Right kidney (tissue), 1 donor: ENCODE results near the gene CUEDC1.

ENCODE experiments used
- DNase-seq: peaks from one replicate; pipeline ENCODE4 v3.0.0-alpha.2; 2016

Gene CUEDC1

DNA sequence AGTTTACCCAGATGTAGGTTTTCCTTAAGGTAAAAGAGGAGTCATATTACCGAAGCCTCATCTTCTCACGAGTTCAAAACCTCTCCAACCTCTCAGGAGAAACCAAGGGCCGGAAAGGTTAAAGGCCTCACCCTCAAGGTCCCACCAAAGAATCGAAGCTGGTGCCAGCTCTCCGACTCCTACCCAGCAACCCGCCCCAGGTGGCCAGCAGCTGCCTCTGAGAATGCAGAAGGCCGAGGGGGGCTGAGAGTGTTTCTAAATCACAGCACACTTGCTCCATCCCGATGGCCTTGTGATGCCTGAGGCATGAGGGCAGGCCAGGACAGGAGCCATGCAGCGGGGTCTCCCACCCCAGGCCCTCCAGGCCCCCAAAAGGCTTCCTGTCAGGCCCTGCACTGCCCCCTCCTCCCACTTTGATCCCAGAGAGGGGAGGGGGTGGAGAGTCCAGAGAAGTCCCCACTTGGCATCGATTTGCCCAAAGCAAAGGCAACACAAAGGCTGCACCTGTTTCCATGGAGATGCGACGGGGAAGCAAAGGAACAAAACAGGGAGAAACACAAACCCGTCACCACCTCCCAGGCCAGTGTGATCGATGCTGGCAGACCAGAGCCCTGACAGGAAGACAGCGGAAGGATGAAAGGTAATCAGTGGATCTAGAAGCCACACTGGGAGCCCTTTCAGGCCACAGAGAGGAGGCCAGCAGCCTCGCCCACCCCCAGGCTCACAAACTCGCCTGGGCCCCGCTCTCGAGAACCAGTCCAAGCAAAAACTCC lies 39.0 kb downstream of the CUEDC1 start:
- no peak for DNase-seq

- no peak for DNase-seq
Observed at GRCh38 chr17:57915544-57915943, 39.7 kb downstream of the CUEDC1 start.

GRCh38 chr17:57914273-57915142 lies 40.7 kb downstream of the CUEDC1 start:
- no peak for DNase-seq

DNA sequence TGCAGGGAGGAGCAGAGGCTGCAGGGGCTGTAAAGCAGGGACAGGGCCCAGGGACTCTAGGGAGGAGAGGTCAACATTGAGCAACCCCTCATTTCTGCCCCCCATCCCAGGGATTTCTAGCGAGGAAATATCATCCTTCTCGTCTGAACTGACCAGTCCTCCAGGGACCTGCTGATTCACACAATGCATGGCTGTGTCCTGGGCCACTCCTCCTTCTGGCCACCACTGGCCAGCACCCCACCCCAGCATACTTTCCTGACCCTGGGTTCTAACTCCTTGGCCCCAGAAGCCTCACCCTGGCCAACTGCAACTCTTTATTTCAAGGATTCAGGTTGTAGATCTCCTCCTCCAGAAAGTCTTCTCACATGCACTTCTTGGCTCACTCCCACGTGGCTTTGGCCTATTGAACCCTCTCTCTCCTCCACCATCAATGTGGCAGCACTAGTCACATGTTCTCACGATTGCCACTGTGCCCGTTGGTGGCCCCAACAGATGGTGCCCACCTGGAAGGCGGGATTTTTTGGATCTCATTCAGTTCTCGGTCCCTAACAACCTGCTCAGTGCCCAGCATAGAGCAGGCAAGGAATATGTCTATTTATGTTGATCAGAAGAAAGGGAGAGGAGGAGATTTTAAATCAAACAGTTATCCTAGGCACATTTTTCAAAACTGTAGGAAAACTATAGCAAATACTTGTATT lies 41.5 kb downstream of the CUEDC1 start:
- no peak for DNase-seq

- no peak for DNase-seq
Observed at GRCh38 chr17:57911834-57912673, 43.2 kb downstream of the CUEDC1 start.

- DNase-seq, result no peak
Observed at GRCh38 chr17:57910462-57911420, 44.5 kb downstream of the CUEDC1 start.

DNA sequence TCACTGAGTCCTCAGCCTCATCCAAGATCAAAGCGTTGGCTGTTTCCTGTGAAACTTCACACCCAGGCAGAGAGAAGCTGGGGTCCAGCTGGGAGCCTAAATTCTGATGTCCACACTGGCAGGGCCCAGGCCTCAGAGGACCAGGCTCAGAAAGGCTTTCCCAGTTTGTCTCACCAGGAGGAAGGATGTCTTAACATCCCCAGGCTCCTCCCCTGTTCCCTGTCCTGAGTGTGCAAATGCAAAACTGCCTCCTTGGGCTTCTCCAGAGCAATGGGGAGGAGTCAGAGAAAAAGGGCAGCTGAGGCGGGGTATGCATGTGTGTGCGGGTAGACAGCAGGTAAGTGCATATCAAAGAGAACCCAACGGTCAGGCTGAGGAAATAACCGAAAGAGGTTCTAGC lies 45.7 kb downstream of the CUEDC1 start:
- DNase-seq, result no peak

DNA sequence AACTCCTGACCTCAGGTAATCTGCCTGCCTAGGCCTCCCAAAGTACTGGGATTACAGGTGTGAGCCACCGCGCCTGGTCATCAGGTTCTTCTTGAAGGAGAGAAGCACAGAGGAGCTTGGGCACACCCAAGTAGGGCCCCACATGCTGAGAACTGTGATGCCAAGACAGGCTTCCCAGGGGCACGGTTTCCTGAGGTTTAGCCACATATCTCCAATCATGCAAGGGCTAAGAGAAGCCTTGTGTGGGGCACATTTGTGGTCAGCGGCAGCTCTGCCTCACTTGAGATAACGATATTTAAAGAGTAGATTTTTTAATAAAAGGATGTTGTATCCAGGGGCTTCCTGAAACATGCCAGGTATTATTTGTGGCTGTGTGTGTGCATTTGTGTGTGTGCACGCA lies 46.9 kb downstream of the CUEDC1 start:
- no peak for DNase-seq

DNA sequence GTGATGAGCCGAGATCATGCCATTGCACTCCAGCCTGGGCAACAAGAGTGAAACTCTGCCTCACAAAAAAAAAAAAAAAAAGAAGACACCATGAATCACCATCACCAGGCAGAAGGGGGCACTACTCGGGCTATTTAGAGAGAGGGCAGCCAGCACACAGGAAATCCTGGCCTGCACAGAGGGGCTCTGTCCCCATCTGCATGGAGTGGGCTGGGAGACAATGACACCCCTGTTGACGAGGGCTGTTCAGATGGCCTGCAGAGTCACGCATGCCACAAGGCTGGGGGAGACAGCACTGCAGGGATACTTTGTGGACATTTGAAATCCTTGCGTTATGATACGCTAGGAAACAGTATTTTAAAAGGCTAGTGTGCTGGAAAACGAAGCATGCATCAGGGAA lies 48.3 kb downstream of the CUEDC1 start:
- DNase-seq, result no peak

GRCh38 chr17:57905875-57906455 lies 49.2 kb downstream of the CUEDC1 start:
- DNase-seq, result no peak

GRCh38 chr17:57903961-57904360 lies 51.3 kb downstream of the CUEDC1 start:
- peak; percentile 17 for DNase-seq

DNA sequence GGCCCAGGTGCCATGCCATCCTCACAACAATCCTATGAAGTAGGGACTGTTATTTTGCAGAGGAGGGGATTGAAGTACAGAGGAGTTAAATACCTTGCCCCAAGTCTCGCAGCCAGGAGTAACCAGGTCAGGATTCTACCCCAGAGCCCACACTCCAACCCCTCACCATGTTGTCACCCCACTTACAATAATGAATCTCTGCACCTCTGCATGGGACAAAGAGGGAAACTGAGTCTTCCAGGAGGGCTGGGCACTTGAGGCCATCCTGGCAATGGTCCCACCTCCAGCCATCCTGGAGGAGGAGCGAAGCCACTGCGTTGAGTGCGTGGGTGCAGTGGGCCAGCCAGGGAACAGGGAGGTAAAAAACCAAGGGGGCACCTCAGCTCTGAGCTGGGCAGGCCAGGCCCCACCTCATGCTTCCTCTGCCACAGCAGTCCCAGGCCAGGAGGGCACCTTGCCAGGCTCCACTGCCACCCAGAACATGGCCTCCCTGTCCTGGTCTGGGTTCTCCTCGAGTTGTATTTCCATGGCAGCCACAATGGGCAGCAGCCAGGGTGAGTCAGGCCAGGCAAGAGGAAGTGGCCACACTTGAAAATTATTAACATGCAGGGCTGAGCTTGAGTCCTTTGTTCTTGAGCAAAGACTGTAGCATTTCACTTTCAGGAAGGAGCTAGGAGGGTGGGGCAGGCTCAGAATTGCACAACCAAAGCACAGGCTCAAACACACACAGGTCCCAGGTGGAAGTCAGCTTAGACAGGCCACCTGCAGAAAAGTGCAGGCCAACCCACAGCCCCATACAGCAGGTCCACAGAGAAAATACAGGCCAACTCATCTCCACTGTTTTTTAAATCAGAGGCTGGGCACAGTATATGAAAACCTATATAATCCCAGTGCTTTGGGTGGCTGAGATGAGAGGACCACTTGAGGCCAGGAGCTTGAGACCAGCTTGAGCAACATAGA lies 52.1 kb downstream of the CUEDC1 start:
- peak; percentile 55 for DNase-seq

GRCh38 chr17:57902117-57902799 lies 53.0 kb downstream of the CUEDC1 start:
- DNase-seq, result peak; percentile 33

DNA sequence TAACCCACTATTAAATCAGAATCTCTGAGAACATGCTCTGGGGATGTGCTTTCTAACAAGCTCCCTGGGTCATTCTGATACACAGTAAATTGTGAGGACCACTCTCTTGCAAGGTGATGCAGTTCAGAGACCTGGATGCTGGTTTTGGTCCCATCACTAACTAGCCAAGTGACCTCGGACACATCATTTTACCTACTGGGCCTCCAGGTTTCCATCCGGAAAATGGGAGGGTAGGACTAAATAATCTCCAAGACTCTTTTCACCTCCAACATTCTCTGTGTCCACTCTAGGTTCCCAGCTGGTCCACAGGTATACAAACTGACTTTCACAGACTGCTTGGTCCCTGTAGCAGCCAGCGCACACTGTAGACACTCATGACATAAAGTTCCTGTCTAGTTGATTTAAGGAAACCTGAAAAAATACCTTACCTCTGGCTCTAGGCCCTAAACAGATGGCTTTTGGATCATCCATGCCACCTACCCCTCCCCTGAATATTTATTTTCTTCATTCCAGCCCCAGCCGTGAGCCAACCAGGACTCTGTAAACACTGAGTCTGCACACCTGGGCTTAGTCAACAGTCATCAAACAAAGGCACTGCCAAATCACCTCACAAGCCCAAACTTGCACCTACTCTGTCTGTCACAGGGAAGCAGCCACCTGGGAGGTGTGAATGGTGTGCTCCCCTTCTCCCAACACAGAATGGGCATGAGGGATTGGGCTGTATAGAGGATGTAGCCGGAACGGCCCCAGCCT lies 54.0 kb downstream of the CUEDC1 start:
- no peak for DNase-seq

GRCh38 chr17:57899822-57900221 lies 55.4 kb downstream of the CUEDC1 start:
- DNase-seq, result no peak

- no peak for DNase-seq
Observed at GRCh38 chr17:57899391-57899790, 55.8 kb downstream of the CUEDC1 start.

DNA sequence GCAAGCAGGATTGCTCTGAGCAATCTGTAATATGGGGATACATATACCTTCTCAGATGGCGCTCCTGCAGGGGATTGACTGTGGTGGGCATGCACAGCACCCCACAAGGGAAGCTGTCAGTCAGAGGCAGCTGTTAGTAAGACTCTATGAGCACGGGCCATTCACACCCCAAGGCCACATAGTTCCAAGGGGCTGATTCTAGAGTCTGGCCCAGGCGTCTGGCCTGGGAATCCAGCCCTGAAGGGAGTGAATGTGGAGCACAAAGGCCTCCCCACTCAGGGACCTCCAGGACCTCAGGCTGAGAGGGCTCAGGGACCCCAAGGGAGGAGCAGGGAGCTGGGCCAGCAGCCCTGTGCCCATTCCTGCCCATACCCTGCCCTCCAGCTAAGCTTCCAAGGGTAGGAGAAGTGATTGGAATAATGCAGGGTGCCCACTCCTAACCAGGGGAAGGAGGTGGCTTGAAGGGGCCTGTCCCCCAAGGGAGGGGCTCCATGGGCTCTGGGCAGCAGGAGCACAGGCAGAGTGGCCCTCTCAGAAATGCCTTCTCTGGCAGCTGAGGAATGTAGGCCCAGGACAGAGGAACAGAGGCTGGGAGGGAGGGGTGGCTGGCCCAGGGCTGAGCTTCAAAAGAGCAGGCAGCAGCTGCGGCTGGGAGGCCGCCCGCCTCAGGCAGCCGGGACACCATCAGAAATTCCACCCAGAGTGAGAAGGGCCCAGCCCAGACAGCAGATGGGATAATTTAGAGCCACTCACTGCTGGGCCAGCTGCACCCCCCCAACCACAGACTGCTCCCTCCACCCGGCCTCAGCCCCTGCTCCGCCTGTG lies 56.5 kb downstream of the CUEDC1 start:
- peak; percentile 73 for DNase-seq
